ENCODE measurements around the gene BAIAP2L1.

Gene BAIAP2L1

DNA sequence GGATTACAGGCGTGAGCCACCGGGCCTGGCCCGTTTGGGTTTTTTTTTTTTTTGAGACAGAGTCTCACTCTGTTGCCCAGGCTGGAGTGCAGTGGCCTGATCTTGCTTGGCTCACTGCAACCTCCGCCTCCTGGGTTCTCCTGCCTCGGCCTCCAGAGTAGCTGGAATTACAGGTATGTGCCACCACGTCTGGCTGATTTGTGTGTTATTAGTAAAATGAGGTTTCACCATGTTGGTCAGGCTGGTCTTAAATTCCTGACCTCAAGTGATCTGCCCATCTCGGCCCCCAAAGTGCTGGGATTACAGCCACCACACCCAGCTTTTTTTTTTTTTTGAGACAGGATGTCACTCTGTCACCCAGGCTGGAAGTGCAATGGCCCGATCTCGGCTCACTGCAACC lies 5.9 kb upstream of the BAIAP2L1 start:
- H3K4me3 ChIP-seq (ENCODE audit: low read depth, low read length) = no peak overlapping the region
- TF ChIP-seq, protein P1, sequence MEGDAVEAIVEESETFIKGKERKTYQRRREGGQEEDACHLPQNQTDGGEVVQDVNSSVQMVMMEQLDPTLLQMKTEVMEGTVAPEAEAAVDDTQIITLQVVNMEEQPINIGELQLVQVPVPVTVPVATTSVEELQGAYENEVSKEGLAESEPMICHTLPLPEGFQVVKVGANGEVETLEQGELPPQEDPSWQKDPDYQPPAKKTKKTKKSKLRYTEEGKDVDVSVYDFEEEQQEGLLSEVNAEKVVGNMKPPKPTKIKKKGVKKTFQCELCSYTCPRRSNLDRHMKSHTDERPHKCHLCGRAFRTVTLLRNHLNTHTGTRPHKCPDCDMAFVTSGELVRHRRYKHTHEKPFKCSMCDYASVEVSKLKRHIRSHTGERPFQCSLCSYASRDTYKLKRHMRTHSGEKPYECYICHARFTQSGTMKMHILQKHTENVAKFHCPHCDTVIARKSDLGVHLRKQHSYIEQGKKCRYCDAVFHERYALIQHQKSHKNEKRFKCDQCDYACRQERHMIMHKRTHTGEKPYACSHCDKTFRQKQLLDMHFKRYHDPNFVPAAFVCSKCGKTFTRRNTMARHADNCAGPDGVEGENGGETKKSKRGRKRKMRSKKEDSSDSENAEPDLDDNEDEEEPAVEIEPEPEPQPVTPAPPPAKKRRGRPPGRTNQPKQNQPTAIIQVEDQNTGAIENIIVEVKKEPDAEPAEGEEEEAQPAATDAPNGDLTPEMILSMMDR (IDR thresholded peaks at IDR 0.05; ENCODE audit: low read depth, low read length) = no peak

DNA sequence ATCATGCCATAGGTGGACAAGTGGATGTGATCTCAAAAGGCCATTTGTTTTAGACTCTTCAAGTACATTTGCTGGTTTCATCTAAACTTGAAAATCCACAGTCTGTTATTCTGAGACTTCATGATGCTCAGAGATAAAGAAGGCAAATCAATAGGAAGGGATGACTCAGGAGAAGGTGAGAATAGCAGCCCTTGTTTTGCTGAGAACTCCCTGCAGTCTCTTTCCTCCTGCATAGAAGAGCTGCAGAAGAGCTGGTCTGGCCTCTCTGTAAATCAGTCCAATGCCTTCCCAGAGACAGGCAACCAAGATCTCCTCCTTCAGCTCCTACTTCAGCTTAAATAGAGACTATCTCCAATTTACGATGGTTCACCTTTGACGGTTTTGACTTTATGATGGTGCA lies 4.0 kb upstream of the BAIAP2L1 start:
- no peak overlapping the region for H3K4me3 ChIP-seq (ENCODE audit: low read depth, low read length)
- TF ChIP-seq, protein P1 (IDR thresholded peaks at IDR 0.05; ENCODE audit: low read depth, low read length) = no peak

DNA sequence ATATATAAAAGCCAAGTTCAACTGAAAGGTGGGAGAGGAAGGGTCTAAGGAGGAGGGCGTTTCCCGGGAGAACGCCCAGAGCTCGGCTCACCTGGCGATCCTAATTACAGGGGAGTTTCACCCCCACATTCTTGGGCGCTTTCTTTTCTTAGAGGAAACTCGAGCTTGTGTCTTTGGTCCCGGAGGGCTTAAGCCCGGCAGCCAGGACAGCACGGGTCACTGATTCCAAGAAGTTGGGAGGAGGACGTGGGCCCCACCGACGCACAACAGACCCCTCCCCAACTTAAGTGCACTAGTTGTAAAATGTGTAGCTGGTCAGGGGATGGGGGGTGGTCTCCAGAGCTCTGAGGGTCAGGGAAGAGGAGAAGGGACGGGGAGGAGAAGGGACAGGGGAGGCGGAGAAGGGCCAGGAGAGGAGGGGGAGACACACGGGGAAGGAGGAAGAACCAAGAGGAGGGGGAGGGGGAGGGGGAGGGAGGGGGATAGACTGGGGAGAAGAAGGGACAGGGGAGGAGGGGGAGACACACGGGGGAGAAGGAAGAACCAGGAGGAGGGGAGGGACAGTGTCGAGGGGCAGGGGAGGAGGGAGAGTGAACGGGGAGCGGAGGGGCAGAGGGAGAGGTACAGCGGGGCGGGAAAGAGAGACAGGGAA lies 874 bp downstream of the BAIAP2L1 start:
- TF ChIP-seq, protein P1 (IDR thresholded peaks at IDR 0.05; ENCODE audit: low read depth, low read length) = no peak
- peak overlapping the region; percentile 70 for H3K4me3 ChIP-seq (ENCODE audit: low read depth, low read length)

DNA sequence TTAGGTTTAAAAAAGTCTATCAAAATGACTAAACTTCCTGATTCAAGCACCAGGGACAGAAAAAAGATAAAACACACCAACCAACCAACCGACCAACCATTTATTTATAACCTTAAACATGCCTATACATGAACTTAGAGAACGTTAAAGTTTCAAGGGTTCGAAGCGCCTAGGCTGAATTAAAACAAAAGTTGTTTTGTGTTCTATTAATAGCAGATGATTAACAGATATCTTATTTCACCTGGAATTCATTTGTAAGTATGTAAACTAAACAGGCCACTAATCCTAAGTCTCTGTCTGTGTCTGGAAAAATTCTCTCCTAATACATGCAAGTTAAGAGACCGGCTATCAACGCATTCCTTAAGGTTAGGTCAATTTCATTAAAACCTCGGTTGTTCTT lies 1.4 kb downstream of the BAIAP2L1 start:
- peak overlapping the region; percentile 70 for H3K4me3 ChIP-seq (ENCODE audit: low read depth, low read length)
- TF ChIP-seq, protein P1 (IDR thresholded peaks at IDR 0.05; ENCODE audit: low read depth, low read length) = no peak

DNA sequence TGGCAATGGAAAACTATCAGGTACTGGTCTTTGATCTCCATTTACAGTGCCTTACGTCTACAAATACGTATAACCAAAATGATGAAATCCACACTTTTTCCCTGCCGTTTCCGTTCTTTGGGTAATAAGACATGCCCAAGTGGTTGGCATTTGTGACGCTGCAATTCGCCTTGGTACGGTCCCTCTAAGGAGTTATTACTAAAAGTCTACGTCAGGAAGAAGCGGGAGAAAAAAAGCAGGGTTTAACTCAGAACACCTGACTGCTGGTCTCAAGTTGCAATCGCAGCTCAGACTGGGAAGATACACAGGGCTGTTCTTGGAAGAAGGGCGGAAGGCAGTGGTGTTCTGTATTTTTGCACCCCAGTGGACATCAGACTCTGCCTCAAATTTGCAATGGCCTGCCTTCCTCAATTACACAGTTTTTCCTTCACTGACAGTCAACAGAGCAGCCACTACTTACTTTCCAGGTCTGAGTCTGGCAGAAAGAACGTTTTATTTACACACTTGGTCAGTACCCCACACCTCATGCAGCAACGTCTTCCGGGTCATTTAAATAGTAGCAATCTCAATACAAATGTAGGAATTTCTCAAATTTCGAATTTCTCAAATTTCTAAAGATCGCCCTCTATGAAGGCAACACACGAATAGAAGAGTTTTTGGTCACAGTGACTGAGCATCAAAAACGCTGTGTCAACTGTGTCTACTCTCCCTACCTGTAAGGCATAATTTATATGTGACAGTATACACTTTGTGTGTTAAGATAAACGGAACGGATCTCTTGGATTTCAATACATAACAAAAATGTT lies 2.1 kb downstream of the BAIAP2L1 start:
- TF ChIP-seq, protein P1 (IDR thresholded peaks at IDR 0.05; ENCODE audit: low read depth, low read length) = no peak
- H3K4me3 ChIP-seq (ENCODE audit: low read depth, low read length) = peak overlapping the region; percentile 70

DNA sequence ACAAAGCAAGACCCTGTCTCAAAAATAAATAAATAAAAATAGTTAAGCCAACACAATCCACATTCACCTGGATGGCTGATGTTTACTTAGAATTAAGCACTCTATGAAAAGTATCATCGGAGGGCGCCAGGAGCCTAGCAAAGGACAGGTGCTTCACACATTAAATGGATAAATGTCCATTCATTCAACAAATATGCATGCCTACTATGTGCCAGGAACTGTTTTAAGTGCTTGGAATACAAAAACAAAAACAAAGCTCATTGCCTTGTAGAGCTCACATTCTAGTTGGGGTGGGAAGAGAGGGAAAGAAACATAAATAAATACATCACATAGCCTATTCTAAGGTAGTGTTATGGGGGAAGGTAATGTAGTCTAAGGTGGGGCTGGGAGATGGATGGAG lies 4.1 kb downstream of the BAIAP2L1 start:
- no peak overlapping the region for H3K4me3 ChIP-seq (ENCODE audit: low read depth, low read length)
- TF ChIP-seq, protein P1 (IDR thresholded peaks at IDR 0.05; ENCODE audit: low read depth, low read length) = no peak

DNA sequence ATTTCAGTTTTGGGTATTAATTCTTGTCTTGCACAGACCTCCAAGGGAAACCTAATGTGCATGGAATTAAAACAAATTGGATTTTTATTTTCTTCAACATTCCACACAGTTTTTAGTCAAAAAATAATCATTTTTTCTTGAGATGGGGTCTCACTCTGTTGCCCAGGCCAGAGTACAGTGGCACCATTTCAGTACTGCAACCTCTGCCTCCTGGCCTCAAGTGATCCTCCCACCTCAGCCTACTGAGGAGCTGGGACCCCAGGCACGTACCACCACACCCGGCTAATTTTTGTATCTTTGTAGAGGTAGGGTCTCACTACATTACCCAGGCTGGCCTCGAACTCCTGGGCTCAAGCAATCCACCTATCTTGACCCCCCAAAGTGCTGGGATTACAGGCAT lies 4.9 kb downstream of the BAIAP2L1 start:
- H3K4me3 ChIP-seq (ENCODE audit: low read depth, low read length) = no peak overlapping the region
- TF ChIP-seq, protein P1 (IDR thresholded peaks at IDR 0.05; ENCODE audit: low read depth, low read length) = no peak

Measured in WI38 (cell line).